Panc1 (cell line): ENCODE data around the gene TSPAN14. TPM values are rescaled to one million over a fixed set of nuclear protein-coding genes. Genes with fewer than 3 reads are reported as not detected.

Source experiments
- ATAC-seq: fragments of 200-7000 bp; cut with Tn5 transposase; 2 replicates; pipeline ENCODE4 v1.9.1; 2020; ENCODE audit warnings: mild to moderate bottlenecking, moderate library complexity
- BruUV-seq: library from RNA; stranded (reverse); fragments of 400-500 nt; replicated peaks from 2 replicates; lab custom pipeline; 2021; lab: Mats Ljungman, UMichigan
- CTCF ChIA-PET: fragments of 300-600 bp; sonication (Branson Sonifier 250); formaldehyde crosslinking; loops from one replicate; lab custom pipeline; 2022; ENCODE audit warnings: antibody characterized with exemption; lab: Charles Lee
- POLR2A ChIA-PET: fragments of 300-600 bp; sonication (Branson Sonifier 250); formaldehyde crosslinking; loops from one replicate; lab custom pipeline; 2022; ENCODE audit warnings: antibody characterized with exemption; lab: Charles Lee
- DNase-seq: peaks from one replicate; pipeline ENCODE4 v3.0.0-alpha.2; 2010; ENCODE audit warnings: low read depth, low spot score
- H3K27ac ChIP-seq: 2 replicates; pipeline ENCODE4 v1.5.1; 2011; ENCODE audit warnings: mild to moderate bottlenecking, low read length, inconsistent platforms
- H3K27me3 ChIP-seq: fragments of 200-500 bp; sonication (Bioruptor generic); 2 replicates; pipeline ENCODE4 v1.6.0; 2014; ENCODE audit warnings: low read length, inconsistent platforms; ENCODE audit not compliant: control insufficient read depth, insufficient read depth
- H3K36me3 ChIP-seq: fragments of 200-500 bp; sonication (Bioruptor generic); 2 replicates; pipeline ENCODE4 v1.5.1; 2014; ENCODE audit warnings: inconsistent platforms, mild to moderate bottlenecking, low read length, moderate library complexity; ENCODE audit not compliant: control insufficient read depth, insufficient read depth
- H3K4me1 ChIP-seq: 2 replicates; pipeline ENCODE4 v1.5.1; 2011; ENCODE audit warnings: inconsistent platforms, mild to moderate bottlenecking, low read length, moderate library complexity; ENCODE audit not compliant: control insufficient read depth, insufficient read depth
- H3K4me3 ChIP-seq, 2 experiments: 2 replicates each; pipeline ENCODE4 v1.5.1; 2011 to 2012; ENCODE audit warnings: low read depth in 2 of 2, low read length in 2 of 2, mild to moderate bottlenecking in 2 of 2, inconsistent platforms in 1 of 2, moderate library complexity in 1 of 2
- H3K9me3 ChIP-seq: fragments of 200-500 bp; sonication (Bioruptor generic); 2 replicates; pipeline ENCODE4 v1.5.1; 2014; ENCODE audit warnings: low read depth, mild to moderate bottlenecking, inconsistent platforms, low read length, moderate library complexity; ENCODE audit not compliant: control insufficient read depth, insufficient read depth
- POLR2AphosphoS5 ChIP-seq: IDR thresholded peaks from 2 replicates; pipeline ENCODE4 v1.6.1; 2012; ENCODE audit warnings: mild to moderate bottlenecking, low read depth, low read length, moderate library complexity
- SIN3A ChIP-seq: IDR thresholded peaks from 2 replicates; pipeline ENCODE4 v1.6.1; 2012; ENCODE audit warnings: low read depth, mild to moderate bottlenecking, low read length, moderate library complexity, borderline replicate concordance; ENCODE audit not compliant: insufficient read depth
- TCF7L2 ChIP-seq: IDR thresholded peaks from 2 replicates; pipeline ENCODE4 v1.6.1; 2011; ENCODE audit warnings: mild to moderate bottlenecking, low read depth, low read length, inconsistent platforms
- in situ Hi-C: cut with HindIII; loops from 2 replicates; pipeline ENCODE4 v1.10.0; 2016; ENCODE audit warnings: low sequenced_read_pairs, low pct_unique_long_range_greater_than_20kb
- intact Hi-C: fragments of 100-400 bp; cut with micrococcal nuclease; formaldehyde crosslinking; loops from one replicate; pipeline ENCODE4 v1.10.0; 2022; ENCODE audit not compliant: unreplicated experiment
- total RNA-seq: library from RNA; stranded (reverse); gene quantifications from one replicate; pipeline ENCODE4 v1.2.1, GENCODE V29; 2021; ENCODE audit not compliant: unreplicated experiment
- TF ChIP-seq, protein P1 (sequence below): fragments of 450-650 bp; IDR thresholded peaks from 2 replicates; pipeline ENCODE4 v1.5.1; 2017; ENCODE audit warnings: mild to moderate bottlenecking
- TF ChIP-seq, protein P2 (sequence below), 2 experiments: IDR thresholded peaks; 2 replicates each; pipeline ENCODE4 v1.6.1; 2011 to 2012; ENCODE audit warnings: low read depth in 2 of 2, control low read depth in 1 of 2, low read length in 1 of 2, mild to moderate bottlenecking in 1 of 2, moderate library complexity in 1 of 2; ENCODE audit not compliant: insufficient read depth in 1 of 2

TSPAN14 gene
- total RNA-seq, 1 experiment from 2014 or later = 39.0 TPM

DNA sequence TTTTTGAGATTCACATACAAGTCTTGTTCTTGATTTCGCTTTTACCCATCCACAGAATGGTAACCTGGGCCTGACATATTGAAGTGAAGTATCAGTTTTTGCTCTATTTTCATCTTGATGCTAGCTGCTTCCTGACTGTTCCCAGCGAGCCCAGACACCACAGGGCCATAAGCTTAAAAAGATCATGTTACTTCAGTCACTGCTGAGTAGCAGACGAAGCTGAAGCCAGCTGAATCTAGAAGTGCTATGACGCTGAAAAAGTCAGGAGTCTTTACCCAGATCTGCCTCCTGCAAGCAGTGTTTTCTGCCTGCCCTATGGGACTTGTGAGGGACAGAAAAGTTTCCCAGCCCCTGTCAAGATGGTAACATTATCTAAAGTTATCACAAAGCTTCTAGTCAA, 48.5 kb upstream of the TSPAN14 start:
- no peaks in the 10 kb centered on the region for H3K36me3 ChIP-seq
- ChIA-PET CTCF (interaction anchor here (0.5 kb wide), 1 partner anchor 40 kb away, joined by 7 read pairs; no protein-coding TSS in a partner anchor), POLR2A (no interaction called here)
- H3K4me1 ChIP-seq = peaks cover 10% of the 10 kb centered on the region; the same call in 1 of the 2 replicates
- ATAC-seq (no peak), DNase-seq (no peak)
- in situ Hi-C loops = no loop called here
- H3K27ac ChIP-seq = no peak overlapping the region
- no peaks in the 10 kb centered on the region for H3K9me3 ChIP-seq
- no TSS peak for BruUV-seq
- TF ChIP-seq, protein P1, sequence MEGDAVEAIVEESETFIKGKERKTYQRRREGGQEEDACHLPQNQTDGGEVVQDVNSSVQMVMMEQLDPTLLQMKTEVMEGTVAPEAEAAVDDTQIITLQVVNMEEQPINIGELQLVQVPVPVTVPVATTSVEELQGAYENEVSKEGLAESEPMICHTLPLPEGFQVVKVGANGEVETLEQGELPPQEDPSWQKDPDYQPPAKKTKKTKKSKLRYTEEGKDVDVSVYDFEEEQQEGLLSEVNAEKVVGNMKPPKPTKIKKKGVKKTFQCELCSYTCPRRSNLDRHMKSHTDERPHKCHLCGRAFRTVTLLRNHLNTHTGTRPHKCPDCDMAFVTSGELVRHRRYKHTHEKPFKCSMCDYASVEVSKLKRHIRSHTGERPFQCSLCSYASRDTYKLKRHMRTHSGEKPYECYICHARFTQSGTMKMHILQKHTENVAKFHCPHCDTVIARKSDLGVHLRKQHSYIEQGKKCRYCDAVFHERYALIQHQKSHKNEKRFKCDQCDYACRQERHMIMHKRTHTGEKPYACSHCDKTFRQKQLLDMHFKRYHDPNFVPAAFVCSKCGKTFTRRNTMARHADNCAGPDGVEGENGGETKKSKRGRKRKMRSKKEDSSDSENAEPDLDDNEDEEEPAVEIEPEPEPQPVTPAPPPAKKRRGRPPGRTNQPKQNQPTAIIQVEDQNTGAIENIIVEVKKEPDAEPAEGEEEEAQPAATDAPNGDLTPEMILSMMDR = no peak
- TF ChIP-seq POLR2AphosphoS5 (no peak), TCF7L2 (no peak), SIN3A (no peak)
- TF ChIP-seq, protein P2, sequence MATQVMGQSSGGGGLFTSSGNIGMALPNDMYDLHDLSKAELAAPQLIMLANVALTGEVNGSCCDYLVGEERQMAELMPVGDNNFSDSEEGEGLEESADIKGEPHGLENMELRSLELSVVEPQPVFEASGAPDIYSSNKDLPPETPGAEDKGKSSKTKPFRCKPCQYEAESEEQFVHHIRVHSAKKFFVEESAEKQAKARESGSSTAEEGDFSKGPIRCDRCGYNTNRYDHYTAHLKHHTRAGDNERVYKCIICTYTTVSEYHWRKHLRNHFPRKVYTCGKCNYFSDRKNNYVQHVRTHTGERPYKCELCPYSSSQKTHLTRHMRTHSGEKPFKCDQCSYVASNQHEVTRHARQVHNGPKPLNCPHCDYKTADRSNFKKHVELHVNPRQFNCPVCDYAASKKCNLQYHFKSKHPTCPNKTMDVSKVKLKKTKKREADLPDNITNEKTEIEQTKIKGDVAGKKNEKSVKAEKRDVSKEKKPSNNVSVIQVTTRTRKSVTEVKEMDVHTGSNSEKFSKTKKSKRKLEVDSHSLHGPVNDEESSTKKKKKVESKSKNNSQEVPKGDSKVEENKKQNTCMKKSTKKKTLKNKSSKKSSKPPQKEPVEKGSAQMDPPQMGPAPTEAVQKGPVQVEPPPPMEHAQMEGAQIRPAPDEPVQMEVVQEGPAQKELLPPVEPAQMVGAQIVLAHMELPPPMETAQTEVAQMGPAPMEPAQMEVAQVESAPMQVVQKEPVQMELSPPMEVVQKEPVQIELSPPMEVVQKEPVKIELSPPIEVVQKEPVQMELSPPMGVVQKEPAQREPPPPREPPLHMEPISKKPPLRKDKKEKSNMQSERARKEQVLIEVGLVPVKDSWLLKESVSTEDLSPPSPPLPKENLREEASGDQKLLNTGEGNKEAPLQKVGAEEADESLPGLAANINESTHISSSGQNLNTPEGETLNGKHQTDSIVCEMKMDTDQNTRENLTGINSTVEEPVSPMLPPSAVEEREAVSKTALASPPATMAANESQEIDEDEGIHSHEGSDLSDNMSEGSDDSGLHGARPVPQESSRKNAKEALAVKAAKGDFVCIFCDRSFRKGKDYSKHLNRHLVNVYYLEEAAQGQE (IDR thresholded peaks at IDR 0.05; ENCODE audit: insufficient read depth in 1 of 2, low read depth in 2 of 2, low read length in 1 of 2) = no peak
- no peaks in the 10 kb centered on the region for H3K27me3 ChIP-seq
- no peak overlapping the region for H3K4me3 ChIP-seq
- intact Hi-C loops = no loop called here

DNA sequence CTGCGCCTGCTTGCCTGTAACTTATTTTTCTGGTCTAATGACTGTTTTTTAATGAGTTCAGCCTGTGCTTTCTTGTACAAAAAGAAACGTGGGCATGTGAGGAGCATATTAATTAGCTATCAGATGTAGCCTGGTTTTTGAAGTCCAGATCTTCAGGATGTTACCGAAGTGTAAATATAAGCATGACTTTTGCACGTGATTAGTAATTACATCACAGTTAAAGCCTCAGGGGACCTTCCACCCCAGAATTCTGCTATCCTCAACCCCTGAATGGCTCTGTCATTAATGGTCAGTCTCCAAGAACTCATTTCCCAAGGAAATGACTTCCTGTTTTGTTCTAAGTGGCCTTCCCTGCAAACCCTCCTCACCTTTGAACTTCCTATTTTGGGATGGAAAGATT, 47.9 kb upstream of the TSPAN14 start:
- no peaks in the 10 kb centered on the region for H3K27me3 ChIP-seq
- H3K4me1 ChIP-seq = peaks cover 10% of the 10 kb centered on the region; the same call in 1 of the 2 replicates
- DNase-seq = no peak
- TF ChIP-seq TCF7L2 (no peak), SIN3A (no peak), POLR2AphosphoS5 (no peak)
- TF ChIP-seq, protein P2 (IDR thresholded peaks at IDR 0.05; ENCODE audit: insufficient read depth in 1 of 2, low read depth in 2 of 2, low read length in 1 of 2) = no peak
- no TSS peak for BruUV-seq
- no peaks in the 10 kb centered on the region for H3K36me3 ChIP-seq
- ChIA-PET POLR2A (no interaction called here), CTCF (no interaction called here)
- H3K9me3 ChIP-seq = no peaks in the 10 kb centered on the region
- no peak overlapping the region for H3K4me3 ChIP-seq
- intact Hi-C loops = no loop called here
- H3K27ac ChIP-seq = no peak overlapping the region
- in situ Hi-C loops = no loop called here
- no peak for ATAC-seq
